Prostate gland (tissue), 2 donors: ENCODE data around the gene TMEM201. TPM values are rescaled to one million over a fixed set of nuclear protein-coding genes. Genes with fewer than 3 reads are reported as not detected.

Source experiments
- DNase-seq: peaks from one replicate; pipeline ENCODE4 v3.0.0-alpha.2; 2019; ENCODE audit warnings: low spot score
- H3K27ac ChIP-seq, 2 donors: fragments of 200-600 bp; sonication (generic); 2 replicates each; pipeline ENCODE4 v1.5.1; 2017 to 2019
- H3K27me3 ChIP-seq: fragments of 200-600 bp; sonication (generic); replicated peaks from 2 replicates; pipeline ENCODE4 v1.5.1; 2019; ENCODE audit not compliant: insufficient read depth
- H3K36me3 ChIP-seq, 2 donors: fragments of 200-600 bp; sonication (generic); 1 replicate in 1 of 2; 2 replicates in 1 of 2; pipeline versions ENCODE4 v1.5.1 to v1.8.1; 2017 to 2019
- H3K4me1 ChIP-seq: fragments of 200-600 bp; sonication (generic); replicated peaks from 2 replicates; pipeline ENCODE4 v1.5.1; 2019
- H3K4me3 ChIP-seq, 2 donors: fragments of 200-600 bp; sonication (generic); 2 replicates each; pipeline ENCODE4 v1.5.1; 2017 to 2019
- H3K9me3 ChIP-seq: fragments of 200-600 bp; sonication (generic); 2 replicates; pipeline ENCODE4 v1.5.1; 2017
- POLR2A ChIP-seq: fragments of 450-650 bp; IDR thresholded peaks from one replicate; pipeline ENCODE4 v1.6.1; 2016; ENCODE audit warnings: antibody characterized with exemption, mild to moderate bottlenecking
- POLR2AphosphoS5 ChIP-seq: sonication (generic); formaldehyde crosslinking; IDR thresholded peaks from one replicate; pipeline ENCODE4 v1.6.1; 2017; ENCODE audit warnings: antibody characterized with exemption
- WGBS: methylation state at CpG from one replicate; pipeline ENCODE4 v1.1.5; 2018; 5-methylcytosine and 5-hydroxymethylcytosine counted together
- intact Hi-C: fragments of 100-400 bp; cut with DNase I; formaldehyde crosslinking; loops from one replicate; pipeline ENCODE4 v1.14.2; 2022
- total RNA-seq, 2 donors: library from RNA; depleted of rRNA; stranded (reverse); fragments of >200 nt; gene quantifications; one replicate each; pipeline ENCODE4 v1.1.0, GENCODE V29; 2016
- TF ChIP-seq, protein P1 (sequence below), 4 experiments: fragments of 200-600 bp in 2 of 4; fragments of 450-650 bp in 2 of 4; sonication (generic) in 2 of 4; IDR thresholded peaks; 1 replicate in 3 of 4; 2 replicates in 1 of 4; pipeline ENCODE4 v1.5.1; 2016 to 2019; ENCODE audit warnings: antibody characterized with exemption in 4 of 4, mild to moderate bottlenecking in 2 of 4, moderate library complexity in 2 of 4

The TMEM201 gene
- total RNA-seq, 2 donors from 2014 or later, result 9.6 to 27.9 TPM

DNA sequence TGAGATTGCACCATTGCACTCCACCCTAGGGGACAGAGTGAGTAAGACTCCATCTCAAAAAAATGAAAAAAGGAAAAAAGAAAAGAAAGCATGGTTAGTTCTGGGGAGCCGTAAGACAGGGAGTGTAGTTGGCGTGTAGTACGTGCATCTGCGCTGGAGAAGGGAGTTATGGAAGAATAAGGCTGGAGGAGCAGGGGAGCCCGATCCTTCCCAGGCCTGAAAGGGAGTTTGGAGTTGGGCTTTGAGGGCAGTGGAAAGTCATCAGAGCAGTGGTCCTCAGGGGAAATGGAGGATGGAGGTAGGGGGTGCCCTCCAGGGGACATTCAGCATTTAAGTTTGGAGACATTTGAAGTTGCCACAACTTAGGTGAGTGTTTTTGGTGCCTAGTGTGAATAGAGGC lies 11.3 kb upstream of the TMEM201 start:
- DNase-seq, result no peak
- Histone ChIP-seq H3K27ac (no peak overlapping the region), H3K4me1 (no peaks in the 10 kb centered on the region), H3K4me3 (no peak overlapping the region), H3K36me3 (no peaks in the 10 kb centered on the region), H3K27me3 (no peaks in the 10 kb centered on the region), H3K9me3 (no peaks in the 10 kb centered on the region)
- TF ChIP-seq POLR2A, result no peak
- TF ChIP-seq, protein P1, sequence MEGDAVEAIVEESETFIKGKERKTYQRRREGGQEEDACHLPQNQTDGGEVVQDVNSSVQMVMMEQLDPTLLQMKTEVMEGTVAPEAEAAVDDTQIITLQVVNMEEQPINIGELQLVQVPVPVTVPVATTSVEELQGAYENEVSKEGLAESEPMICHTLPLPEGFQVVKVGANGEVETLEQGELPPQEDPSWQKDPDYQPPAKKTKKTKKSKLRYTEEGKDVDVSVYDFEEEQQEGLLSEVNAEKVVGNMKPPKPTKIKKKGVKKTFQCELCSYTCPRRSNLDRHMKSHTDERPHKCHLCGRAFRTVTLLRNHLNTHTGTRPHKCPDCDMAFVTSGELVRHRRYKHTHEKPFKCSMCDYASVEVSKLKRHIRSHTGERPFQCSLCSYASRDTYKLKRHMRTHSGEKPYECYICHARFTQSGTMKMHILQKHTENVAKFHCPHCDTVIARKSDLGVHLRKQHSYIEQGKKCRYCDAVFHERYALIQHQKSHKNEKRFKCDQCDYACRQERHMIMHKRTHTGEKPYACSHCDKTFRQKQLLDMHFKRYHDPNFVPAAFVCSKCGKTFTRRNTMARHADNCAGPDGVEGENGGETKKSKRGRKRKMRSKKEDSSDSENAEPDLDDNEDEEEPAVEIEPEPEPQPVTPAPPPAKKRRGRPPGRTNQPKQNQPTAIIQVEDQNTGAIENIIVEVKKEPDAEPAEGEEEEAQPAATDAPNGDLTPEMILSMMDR (IDR thresholded peaks at IDR 0.05), result no peak
- TF ChIP-seq POLR2AphosphoS5, result no peak
- intact Hi-C loops, result no loop called here
- 96% methylated on average over 5 of the region's 5 CpGs for WGBS

DNA sequence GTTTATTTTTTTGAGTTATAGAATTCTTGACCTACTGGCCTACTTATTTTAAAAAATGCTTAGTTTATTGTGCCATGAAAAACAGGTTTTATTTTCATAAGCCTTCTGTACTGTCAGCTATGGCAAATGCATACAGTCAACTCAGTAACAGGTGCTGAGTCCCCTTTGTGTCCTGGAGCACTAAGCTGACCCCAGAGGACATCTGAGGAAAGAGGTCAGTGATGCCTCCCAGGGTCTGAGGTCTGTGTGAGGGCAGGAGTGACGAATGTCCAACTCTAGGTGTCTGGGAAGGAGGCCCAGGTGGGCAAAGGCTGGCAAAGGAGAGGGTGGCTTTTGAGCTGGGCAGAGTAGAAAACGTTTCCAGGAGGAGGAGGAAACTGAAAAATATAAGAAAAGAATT lies 7.8 kb upstream of the TMEM201 start:
- H3K9me3 ChIP-seq, result no peaks in the 10 kb centered on the region
- no peak overlapping the region for H3K4me3 ChIP-seq
- H3K36me3 ChIP-seq, result no peaks in the 10 kb centered on the region
- TF ChIP-seq POLR2A (no peak), POLR2AphosphoS5 (no peak)
- TF ChIP-seq, protein P1 (IDR thresholded peaks at IDR 0.05), result no peak
- WGBS, result 78% methylated on average over 2 of the region's 2 CpGs
- H3K27ac ChIP-seq, result no peak overlapping the region
- H3K4me1 ChIP-seq, result no peaks in the 10 kb centered on the region
- intact Hi-C loops, result loop anchor here (5.0 kb wide), 1 partner anchor 39 kb away; no protein-coding TSS in a partner anchor
- H3K27me3 ChIP-seq, result no peaks in the 10 kb centered on the region
- no peak for DNase-seq

GRCh38 chr1:9586147-9586766 lies 2.5 kb upstream of the TMEM201 start:
- no peak overlapping the region for H3K27ac ChIP-seq
- no peaks in the 10 kb centered on the region for H3K9me3 ChIP-seq
- no peaks in the 10 kb centered on the region for H3K36me3 ChIP-seq
- H3K27me3 ChIP-seq, result no peaks in the 10 kb centered on the region
- intact Hi-C loops, result no loop called here
- no peak for TF ChIP-seq POLR2A
- TF ChIP-seq, protein P1 (IDR thresholded peaks at IDR 0.05), result no peak
- TF ChIP-seq POLR2AphosphoS5, result no peak
- DNase-seq, result no peak
- H3K4me1 ChIP-seq, result no peaks in the 10 kb centered on the region
- 92% methylated on average over 3 of the region's 3 CpGs for WGBS
- no peak overlapping the region for H3K4me3 ChIP-seq

GRCh38 chr1:9589144-9589718 lies 520 bp downstream of the TMEM201 start:
- Histone ChIP-seq H3K4me1 (peaks cover 4% of the 10 kb centered on the region), H3K36me3 (no peaks in the 10 kb centered on the region), H3K9me3 (no peaks in the 10 kb centered on the region), H3K27me3 (no peaks in the 10 kb centered on the region), H3K4me3 (peak overlapping the region; percentile 62 to 68), H3K27ac (peak overlapping the region; percentile 45 to 48)
- no peak for DNase-seq
- TF ChIP-seq POLR2AphosphoS5 (no peak), POLR2A (no peak)
- TF ChIP-seq, protein P1 (IDR thresholded peaks at IDR 0.05), result no peak
- WGBS, result under 1% methylated on average over 36 of the region's 63 CpGs
- intact Hi-C loops, result no loop called here

GRCh38 chr1:9589719-9590157 lies 1.0 kb downstream of the TMEM201 start:
- Histone ChIP-seq H3K4me3 (peak overlapping the region; percentile 62 to 68), H3K9me3 (no peaks in the 10 kb centered on the region), H3K27ac (peak overlapping the region; percentile 45 to 48), H3K4me1 (peaks cover 4% of the 10 kb centered on the region), H3K27me3 (no peaks in the 10 kb centered on the region), H3K36me3 (no peaks in the 10 kb centered on the region)
- intact Hi-C loops, result no loop called here
- TF ChIP-seq POLR2A (no peak), POLR2AphosphoS5 (no peak)
- TF ChIP-seq, protein P1 (IDR thresholded peaks at IDR 0.05), result no peak
- 17% methylated on average over 6 of the region's 6 CpGs for WGBS
- DNase-seq, result no peak
